Measurements from ENCODE around the gene GNAQ.

Gene GNAQ

DNA sequence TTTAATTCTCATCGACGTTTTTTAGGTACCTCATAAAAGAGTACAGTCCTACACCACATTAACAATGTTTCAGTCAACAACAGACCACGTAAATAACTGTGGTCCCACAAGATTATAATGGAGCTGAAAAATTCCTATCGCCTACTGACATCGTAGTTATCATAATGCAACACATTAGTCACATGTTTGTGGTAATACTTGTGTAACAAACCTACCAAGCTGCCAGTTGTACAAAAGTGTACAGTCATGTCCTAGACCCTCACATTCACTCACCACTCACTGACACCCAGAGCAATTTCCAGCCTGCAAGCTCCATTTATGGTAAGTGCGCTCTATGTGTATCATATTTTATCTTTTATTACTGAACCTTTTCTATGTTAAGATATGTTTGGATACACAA, 16.8 kb downstream of the GNAQ start:
- H3K4me3 ChIP-seq (ENCODE audit: low read depth, low read length) = no peak overlapping the region
- TF ChIP-seq CTCF (IDR thresholded peaks at IDR 0.05; ENCODE audit: borderline replicate concordance, insufficient read depth, low read depth, low read length) = no peak

DNA sequence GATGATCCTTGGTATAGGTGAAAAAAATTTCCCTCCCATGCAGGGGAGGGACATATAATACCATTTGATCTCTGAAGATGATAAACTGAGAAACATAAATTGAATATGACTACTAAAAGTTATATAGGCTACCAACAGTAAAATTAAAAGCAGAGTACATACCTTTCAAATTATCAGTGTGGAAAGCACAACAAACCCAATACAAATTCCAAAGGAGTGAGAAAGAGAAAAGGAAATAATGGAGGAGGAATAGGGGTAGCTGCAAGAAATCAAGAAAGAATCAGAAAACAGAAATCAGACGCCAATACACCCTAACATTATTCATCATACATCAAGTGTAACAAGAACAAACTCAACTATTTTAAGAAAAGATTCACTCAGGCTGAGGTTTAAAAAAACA, 17.7 kb downstream of the GNAQ start:
- no peak for TF ChIP-seq CTCF (IDR thresholded peaks at IDR 0.05; ENCODE audit: borderline replicate concordance, insufficient read depth, low read depth, low read length)
- no peak overlapping the region for H3K4me3 ChIP-seq (ENCODE audit: low read depth, low read length)

GRCh38 chr9:78011049-78011448, 20.6 kb downstream of the GNAQ start:
- no peak for TF ChIP-seq CTCF (IDR thresholded peaks at IDR 0.05; ENCODE audit: borderline replicate concordance, insufficient read depth, low read depth, low read length)
- H3K4me3 ChIP-seq (ENCODE audit: low read depth, low read length) = no peak overlapping the region

- no peak overlapping the region for H3K4me3 ChIP-seq (ENCODE audit: low read depth, low read length)
- TF ChIP-seq CTCF (IDR thresholded peaks at IDR 0.05; ENCODE audit: borderline replicate concordance, insufficient read depth, low read depth, low read length) = no peak
Measured at GRCh38 chr9:78010445-78010844, 21.2 kb downstream of the GNAQ start.

GRCh38 chr9:78009186-78009585, 22.4 kb downstream of the GNAQ start:
- H3K4me3 ChIP-seq (ENCODE audit: low read depth, low read length) = no peak overlapping the region
- TF ChIP-seq CTCF (IDR thresholded peaks at IDR 0.05; ENCODE audit: borderline replicate concordance, insufficient read depth, low read depth, low read length) = no peak

- no peak overlapping the region for H3K4me3 ChIP-seq (ENCODE audit: low read depth, low read length)
- TF ChIP-seq CTCF (IDR thresholded peaks at IDR 0.05; ENCODE audit: borderline replicate concordance, insufficient read depth, low read depth, low read length) = no peak
Measured at GRCh38 chr9:78006734-78007133, 24.9 kb downstream of the GNAQ start.

DNA sequence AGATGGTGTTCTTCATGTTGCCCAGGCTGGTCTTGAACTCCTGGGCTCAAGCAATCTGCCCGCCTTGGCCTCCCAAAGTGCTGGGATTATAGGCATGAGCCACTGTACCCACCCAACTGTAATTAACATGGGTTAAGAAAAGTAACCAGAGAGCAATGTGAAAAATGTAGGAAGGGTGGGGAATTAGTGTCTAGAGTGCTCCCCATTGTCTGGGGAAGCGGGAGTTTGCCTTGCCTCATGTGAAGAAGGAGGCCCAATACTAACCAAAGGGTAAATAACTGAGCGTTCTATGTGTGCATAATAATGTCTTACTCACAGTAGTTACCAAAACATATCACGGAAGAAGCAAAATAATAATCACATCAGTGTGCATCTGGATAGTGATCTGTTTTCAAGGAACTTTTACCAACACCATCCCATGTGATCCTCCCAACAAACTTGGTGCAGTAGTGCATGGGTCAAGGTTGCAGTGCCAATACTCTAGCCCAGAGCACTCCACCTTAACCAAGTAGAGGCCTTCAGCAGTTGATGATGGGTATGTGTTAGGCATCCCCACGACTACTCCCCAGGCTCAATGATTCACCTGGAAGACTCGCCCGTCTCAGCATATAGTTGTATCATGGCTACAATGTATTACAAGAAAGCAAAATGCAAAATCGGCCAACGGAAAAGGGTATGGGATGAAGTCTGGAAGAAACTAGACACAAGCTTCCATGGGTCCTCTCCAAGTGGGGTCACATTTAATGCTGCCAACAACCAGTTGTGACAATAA, 26.2 kb downstream of the GNAQ start:
- no peak for TF ChIP-seq CTCF (IDR thresholded peaks at IDR 0.05; ENCODE audit: borderline replicate concordance, insufficient read depth, low read depth, low read length)
- H3K4me3 ChIP-seq (ENCODE audit: low read depth, low read length) = no peak overlapping the region

Data from GM12875 (cell line).